ENCODE data around the gene PPP1R36.
"Not testable (repeated sequence)": the region's sequence is repeated elsewhere in the genome, so short reads cannot be mapped to it uniquely, and the experiment has no call there.

Gene PPP1R36

GRCh38 chr14:64549791-64550620 is at the start of gene PPP1R36:
Gene PPP1R36, plus strand, starts transcription at chr14:64549961. Its CDS starts 37 bp downstream, at chr14:64549998.
- DNase-seq (ENCODE audit: low spot score) = no peak

- DNase-seq (ENCODE audit: low spot score) = no peak
Measured at GRCh38 chr14:64500088-64500487, 49.7 kb upstream of the PPP1R36 start.

DNA sequence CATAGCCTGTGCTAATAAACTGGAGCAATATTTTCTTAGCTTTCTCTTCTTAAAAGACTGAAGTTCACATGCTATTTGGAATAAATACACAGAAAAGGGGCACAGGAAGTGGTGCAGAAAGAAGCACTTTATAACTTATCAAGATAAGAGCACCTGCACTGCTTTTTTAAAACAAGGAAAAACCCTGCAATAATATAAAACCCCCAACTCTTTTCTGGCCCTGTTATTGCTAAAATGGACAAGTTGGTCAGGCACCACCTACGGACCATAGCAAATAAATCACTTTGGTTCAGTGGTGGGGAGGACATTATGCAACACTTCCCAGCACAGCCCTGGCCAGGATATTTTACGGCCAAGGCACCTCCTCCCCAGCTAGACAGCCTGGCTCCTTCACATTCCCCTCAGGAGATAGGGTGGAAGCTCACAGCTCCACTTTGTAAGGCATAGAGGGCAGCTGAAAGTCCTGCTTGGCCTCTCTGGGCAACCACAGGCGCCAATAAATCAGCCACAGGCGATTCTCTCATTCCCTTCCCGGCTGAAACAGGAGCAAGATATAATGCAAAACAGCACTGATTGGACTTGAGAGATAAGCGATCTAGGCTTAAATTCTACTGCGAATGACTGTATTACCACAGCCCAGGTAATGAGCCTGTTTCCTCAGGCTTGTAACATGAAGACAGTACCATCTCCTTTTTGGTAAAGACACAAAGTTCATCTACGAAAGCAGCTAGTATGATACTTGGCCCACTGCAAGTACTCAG is 48.2 kb upstream of the PPP1R36 start:
- DNase-seq (ENCODE audit: low spot score) = peak; percentile 27

- no peak for DNase-seq (ENCODE audit: low spot score)
Measured at GRCh38 chr14:64502456-64502855, 47.3 kb upstream of the PPP1R36 start.

DNA sequence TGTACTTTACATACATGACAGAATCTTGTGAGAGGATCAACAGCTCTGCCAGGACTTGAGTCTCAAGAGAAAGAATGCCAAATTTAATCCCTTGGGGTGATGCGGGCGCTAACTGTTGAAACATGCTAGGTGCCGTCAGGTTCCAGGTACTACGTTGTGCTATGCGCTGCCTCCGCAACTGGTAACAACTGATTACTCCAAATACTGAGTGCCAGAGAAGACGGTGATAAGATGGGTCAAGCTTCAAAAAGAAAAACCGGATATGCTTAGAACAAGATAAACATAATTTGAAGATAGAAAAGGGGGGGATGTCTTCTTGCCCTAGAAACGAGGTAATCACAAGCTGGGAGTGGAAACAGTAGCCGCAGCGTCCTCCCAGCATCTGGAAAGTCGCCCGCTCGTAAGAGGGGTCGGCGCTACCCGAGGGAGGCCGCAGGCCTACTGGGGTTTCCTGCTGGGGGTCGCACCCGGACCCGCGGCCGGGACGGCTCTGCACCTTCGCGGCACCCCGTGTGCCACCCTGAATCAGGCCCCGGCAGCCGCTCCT is 46.8 kb upstream of the PPP1R36 start:
- no peak for DNase-seq (ENCODE audit: low spot score)

DNA sequence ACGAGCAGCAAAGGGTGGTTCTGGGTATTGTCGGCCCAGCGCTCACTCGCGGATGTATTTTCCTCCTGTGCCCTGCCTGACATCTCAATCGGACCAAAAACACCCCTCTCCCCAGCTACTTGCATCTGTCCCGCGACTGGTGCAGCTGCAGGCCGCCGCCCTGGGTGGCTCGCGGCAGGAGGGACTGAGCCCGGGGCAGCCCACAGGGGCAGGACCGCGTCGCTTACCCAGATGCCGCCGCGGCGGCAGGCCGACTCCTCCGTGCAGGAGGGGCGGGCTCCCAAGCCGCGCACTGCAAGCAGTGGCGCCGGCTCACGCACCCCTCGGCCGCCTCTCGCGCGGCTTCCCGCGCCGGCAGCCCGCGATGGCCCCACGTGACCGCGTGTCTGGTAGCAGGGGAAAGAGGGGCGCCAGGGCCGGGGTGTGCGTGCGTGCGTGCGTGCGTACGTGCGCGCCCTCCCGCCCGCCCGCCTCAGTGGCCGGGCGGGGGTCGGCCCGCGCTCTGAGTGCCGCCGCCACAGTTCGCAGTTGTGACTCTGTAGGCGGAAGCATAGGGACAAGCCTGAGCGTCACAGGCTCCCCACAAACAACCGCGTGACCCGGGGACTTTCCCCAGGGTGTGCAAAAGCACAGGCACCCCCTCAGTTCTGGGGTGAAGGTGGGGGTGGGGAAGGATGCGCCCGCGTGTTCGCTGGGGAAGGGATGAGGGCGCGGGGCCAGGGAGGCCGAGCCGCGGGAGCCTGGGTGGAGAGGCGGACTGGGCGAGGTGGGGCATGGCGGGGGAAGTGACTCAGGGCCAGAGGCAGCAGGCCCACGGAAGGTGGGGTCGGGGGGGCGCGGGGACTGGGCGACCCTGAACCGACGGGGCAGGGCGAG is 46.1 kb upstream of the PPP1R36 start, which contains the start of gene ZBTB25:
Gene ZBTB25, minus strand, starts transcription at position 405 of the 876 bp plus-strand sequence. CDS start 13,305 bp downstream, outside the sequence.
- DNase-seq (ENCODE audit: low spot score) = peak; percentile 92

GRCh38 chr14:64504310-64504896 is 45.4 kb upstream of the PPP1R36 start, which contains the start of gene ZBTB1:
Gene ZBTB1, plus strand, starts transcription at chr14:64504770. Its CDS starts 16,735 bp downstream, at chr14:64521505.
- DNase-seq (ENCODE audit: low spot score) = peak; percentile 87

- DNase-seq (ENCODE audit: low spot score) = peak; percentile 84
Measured at GRCh38 chr14:64504897-64505794, 44.6 kb upstream of the PPP1R36 start.

DNA sequence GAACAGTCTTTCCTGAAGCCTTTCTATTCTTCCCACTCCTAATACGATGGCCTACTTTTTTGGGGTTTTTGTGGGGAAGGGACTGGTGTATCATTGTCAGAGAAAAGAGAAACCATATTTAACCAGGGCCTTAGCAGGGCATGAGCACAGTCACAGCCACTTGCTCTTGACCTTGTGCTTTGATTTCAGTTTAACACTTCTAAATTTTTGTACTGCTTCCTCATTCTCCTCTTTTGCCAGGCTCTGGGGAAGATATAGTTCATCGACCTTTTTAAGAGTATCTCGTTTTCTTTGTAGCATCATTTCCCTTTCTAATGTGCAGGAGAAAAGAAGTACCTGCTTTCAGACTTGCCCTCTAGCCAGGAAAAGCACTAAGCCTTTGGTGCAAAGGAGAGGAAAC is 43.0 kb upstream of the PPP1R36 start:
- DNase-seq (ENCODE audit: low spot score) = no peak

DNA sequence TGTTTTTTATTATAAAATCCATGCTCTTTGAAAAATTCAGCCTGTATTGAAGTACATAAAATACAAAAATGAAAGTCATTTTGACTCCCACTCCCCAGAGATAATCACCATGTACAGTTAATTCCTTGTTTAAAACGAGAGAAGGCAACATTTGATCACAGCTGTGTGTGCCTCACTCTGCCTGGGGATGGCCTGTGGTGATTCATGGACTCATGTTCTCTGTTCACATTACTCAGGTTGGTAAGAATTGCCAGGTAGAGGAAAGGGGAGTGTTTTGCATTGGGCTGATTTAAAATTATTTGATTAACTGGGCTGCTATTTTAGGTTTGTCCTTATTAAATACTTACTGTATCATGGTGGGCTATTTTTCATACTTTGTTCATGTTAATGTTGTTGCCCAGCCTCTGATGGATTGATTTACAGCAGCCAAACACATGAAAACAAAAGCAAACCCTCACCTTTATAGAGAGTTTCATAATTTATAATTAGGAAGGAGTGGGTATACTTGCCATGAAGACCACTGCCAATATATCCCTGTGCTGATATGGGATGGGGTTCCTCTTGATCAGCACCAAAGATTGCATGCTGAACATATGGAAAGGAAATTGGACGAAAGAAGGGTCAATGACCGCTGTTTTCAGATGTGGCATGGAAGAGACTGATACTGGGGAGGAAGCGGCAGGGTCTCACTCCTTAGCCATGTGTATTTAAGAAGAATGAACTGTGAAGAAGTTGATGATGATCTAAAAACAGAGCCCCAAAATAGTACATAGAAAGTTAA is 42.2 kb upstream of the PPP1R36 start:
- DNase-seq (ENCODE audit: low spot score) = no peak

- no peak for DNase-seq (ENCODE audit: low spot score)
Measured at GRCh38 chr14:64508215-64508776, 41.5 kb upstream of the PPP1R36 start.

DNA sequence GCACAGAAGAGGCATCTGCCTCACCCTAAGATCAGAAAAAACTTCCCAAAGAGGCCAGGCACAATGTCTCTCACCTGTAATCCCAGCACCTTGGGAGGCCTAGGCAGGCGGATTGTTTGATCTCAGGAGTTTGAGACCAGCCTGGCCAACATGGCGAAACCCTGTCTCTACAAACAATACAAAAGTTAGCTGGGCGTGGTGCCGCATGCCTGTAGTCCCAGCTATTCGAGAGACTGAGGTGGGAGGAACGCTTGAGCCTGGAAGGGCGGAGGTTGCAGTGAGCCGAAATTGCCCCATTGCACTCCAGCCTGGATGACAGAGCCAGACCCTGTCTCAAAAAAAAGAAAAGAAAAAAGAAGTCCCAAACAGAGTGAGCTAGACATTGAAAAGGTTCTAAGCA is 40.7 kb upstream of the PPP1R36 start:
- DNase-seq (ENCODE audit: low spot score) = no peak

GRCh38 chr14:64510825-64511671 is 38.7 kb upstream of the PPP1R36 start:
- DNase-seq (ENCODE audit: low spot score) = peak; percentile 54

DNA sequence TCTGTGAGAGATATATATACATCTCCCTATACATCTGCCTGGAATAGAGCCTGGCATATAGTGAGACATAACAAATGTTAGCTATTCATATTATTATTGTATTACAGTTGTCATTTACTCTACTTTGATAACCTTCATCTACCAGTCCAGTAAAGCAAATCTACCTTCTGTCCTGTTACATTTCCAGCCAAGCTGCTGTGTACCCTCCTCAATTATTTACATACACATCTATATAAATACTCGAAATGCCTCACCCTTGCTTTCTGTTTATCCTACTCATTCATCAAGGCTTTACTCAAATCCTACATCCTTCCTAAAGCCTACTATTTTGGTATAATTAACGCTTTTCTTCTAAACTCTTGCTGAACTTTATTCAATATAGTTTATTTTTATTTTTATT is 36.5 kb upstream of the PPP1R36 start:
- no peak for DNase-seq (ENCODE audit: low spot score)

- DNase-seq (ENCODE audit: low spot score) = no peak
Measured at GRCh38 chr14:64515053-64515452, 34.7 kb upstream of the PPP1R36 start.

- DNase-seq (ENCODE audit: low spot score) = no peak
Measured at GRCh38 chr14:64516969-64517368, 32.8 kb upstream of the PPP1R36 start.

GRCh38 chr14:64517667-64518066 is 32.1 kb upstream of the PPP1R36 start:
- DNase-seq (ENCODE audit: low spot score) = not testable (repeated sequence)

DNA sequence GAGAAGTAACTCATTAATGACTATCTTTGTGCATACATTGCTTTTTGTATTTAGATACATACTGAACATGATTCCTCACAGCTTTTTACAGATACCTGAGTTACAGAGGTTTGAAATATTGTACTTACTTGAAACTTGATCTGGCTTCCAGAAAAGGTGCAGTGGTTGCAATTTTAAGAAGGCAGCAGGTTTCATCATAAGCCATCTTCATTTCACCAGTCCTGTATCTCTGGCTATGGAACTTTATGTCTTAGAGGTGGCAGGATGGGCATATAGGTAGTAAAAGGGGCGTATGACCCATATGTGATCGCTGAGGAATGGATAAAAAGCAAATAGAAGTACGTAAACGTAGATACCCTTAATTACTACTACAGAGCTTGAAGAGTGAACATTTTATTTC is 31.5 kb upstream of the PPP1R36 start:
- DNase-seq (ENCODE audit: low spot score) = no peak
